Esophagus (tissue), 2 donors: ENCODE results near the gene HSPA5. TPM values are rescaled to one million over a fixed set of nuclear protein-coding genes. Genes with fewer than 3 reads are reported as not detected.
"Not testable (repeated sequence)": the region's sequence is repeated elsewhere in the genome, so short reads cannot be mapped to it uniquely, and the experiment has no call there.

Experiments used
- H3K27ac ChIP-seq, 2 donors: one replicate each; pipeline ENCODE4 v1.5.1; 2013; ENCODE audit warnings: low read depth in 2 of 2, mild to moderate bottlenecking in 2 of 2, inconsistent platforms in 1 of 2, low read length in 1 of 2, moderate library complexity in 1 of 2
- H3K27me3 ChIP-seq, 2 donors: one replicate each; pipeline ENCODE4 v1.6.1; 2013; ENCODE audit warnings: low read length in 2 of 2, control low read depth in 1 of 2, mild to moderate bottlenecking in 1 of 2; ENCODE audit not compliant: insufficient read depth in 2 of 2, control insufficient read depth in 1 of 2
- H3K36me3 ChIP-seq, 2 donors: one replicate each; pipeline ENCODE4 v1.6.1; 2013; ENCODE audit warnings: low read length in 1 of 2; ENCODE audit not compliant: control insufficient read depth in 2 of 2, insufficient read depth in 2 of 2
- H3K4me1 ChIP-seq, 2 donors: one replicate each; pipeline ENCODE4 v1.6.1; 2013; ENCODE audit warnings: low read length in 1 of 2; ENCODE audit not compliant: control insufficient read depth in 2 of 2, insufficient read depth in 2 of 2
- H3K4me3 ChIP-seq, 2 donors: one replicate each; pipeline ENCODE4 v1.5.1; 2013; ENCODE audit warnings: low read length in 2 of 2, mild to moderate bottlenecking in 2 of 2, low read depth in 1 of 2, moderate library complexity in 1 of 2
- H3K9me3 ChIP-seq, 2 donors: one replicate each; pipeline ENCODE4 v1.6.1; 2013; ENCODE audit warnings: mild to moderate bottlenecking in 2 of 2, low read depth in 1 of 2, low read length in 1 of 2, moderate library complexity in 1 of 2; ENCODE audit not compliant: control insufficient read depth in 2 of 2, insufficient read depth in 1 of 2
- WGBS, 2 donors: extraction: QIAGEN DNeasy Blood & Tissue Kit; methylation state at CpG; one replicate each; pipeline ENCODE4 v1.1.7; 2013; 5-methylcytosine and 5-hydroxymethylcytosine counted together
- polyA plus RNA-seq, 2 donors: library from polyadenylated mRNA; stranded (reverse); fragments of 200-250 nt; gene quantifications; one replicate each; pipeline ENCODE4 v1.2.3, GENCODE V29; 2013
- donor health status: healthy with polysubstance abuse.
- donor health status: Bipolar disorder and iron deficiency.

The HSPA5 gene
- polyA plus RNA-seq, 2 donors, result 63.8 to 138 TPM

DNA sequence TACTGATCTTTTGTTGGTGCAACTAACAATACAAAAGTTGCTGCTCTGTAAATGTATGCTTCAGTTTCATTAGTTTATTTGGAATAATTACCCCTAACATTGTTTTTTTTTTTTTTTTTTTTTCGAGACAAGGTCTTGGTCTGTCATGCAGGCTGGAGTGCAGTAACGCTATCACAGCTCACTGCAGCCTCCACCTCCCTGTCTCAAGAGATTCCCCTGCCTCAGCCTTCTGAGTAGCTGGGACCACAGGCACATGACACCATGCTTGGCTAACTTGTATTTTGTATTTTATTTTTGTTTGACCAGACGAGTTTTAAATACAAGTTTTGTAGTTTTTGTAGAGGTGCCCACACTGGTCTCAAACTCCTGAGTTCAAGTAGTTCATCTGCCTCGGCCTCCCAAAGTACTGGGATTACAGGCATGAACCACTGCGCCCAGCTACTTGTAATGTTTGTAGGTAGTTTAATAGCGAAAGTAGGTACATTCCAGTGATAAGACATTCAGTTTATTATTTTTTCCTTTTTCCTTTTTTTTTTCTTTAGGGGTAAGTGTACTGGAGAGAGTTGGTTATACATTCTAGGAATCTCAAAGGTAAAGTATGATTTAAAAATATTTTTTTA, 27.4 kb upstream of the HSPA5 start:
- no peaks in the 10 kb centered on the region for H3K9me3 ChIP-seq
- peaks cover 0 to 2% of the 10 kb centered on the region in 2 donors for H3K36me3 ChIP-seq
- 70 to 82% methylated on average over 6 of the region's 6 CpGs for WGBS, 2 donors
- no peak overlapping the region for H3K27ac ChIP-seq
- H3K4me1 ChIP-seq, result peaks cover 2 to 3% of the 10 kb centered on the region in 2 donors
- H3K4me3 ChIP-seq, result no peak overlapping the region
- H3K27me3 ChIP-seq, result no peaks in the 10 kb centered on the region

DNA sequence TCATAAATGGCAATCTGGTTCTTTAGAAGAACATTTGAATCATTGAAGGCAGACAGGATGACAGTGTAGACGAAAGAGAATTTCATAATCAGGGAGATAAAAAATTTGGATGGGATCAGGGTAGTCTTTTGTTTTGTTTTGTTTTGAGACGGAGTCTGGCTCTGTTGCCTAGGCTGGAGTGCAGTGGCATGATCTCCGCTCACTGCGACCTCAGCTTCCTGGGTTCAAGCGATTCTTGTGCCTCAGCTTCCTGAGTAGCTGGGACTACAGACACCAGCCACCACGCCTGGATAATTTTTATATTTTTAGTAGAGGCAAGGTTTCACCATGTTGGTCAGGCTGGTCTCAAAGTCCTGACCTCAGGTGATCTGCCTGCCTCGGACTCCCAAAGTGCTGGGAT, 22.9 kb upstream of the HSPA5 start:
- not testable (repeated sequence) for H3K4me3 ChIP-seq, H3K4me1 ChIP-seq, H3K36me3 ChIP-seq, H3K27ac ChIP-seq, H3K9me3 ChIP-seq, H3K27me3 ChIP-seq
- 75 to 82% methylated on average over 7 of the region's 7 CpGs for WGBS, 2 donors

DNA sequence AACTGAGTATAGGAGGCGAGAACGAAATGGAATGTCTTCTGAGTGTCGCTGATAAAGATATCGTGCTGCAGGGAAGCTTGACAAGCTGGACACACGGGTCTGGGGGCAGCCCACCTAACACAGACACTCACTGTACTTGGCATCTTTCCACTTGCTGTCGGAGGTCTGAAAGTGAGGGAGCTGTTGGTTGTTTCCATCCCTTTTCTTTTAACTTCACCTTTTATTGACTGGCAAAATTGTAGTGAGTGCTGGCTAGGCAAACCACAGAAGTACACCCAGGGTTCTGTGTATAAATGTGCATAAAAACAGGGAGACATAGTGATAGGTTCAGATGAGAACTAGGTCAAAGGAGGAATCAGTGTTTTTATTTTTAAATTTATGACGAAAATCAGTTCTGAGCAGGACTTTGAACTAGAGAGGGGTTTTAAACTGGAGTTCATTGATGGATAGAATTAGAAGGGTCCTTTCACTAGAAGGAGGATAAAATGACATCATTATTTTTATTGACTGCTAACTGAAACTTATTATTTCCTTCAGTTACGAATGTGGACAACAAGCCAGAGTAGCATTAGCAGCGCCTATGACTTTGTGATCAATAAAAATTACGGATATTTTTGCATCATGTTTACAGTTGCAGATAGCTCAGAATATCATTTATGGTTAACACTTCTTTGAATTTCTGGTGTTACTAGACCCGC, 21.3 kb upstream of the HSPA5 start:
- H3K4me1 ChIP-seq, result peaks cover 3% of the 10 kb centered on the region in 2 donors
- WGBS, 2 donors, result 18 to 20% methylated on average over 11 of the region's 11 CpGs
- peaks cover 0 to 3% of the 10 kb centered on the region in 2 donors for H3K36me3 ChIP-seq
- H3K27me3 ChIP-seq, result no peaks in the 10 kb centered on the region
- H3K27ac ChIP-seq, result peak overlapping the region in 1 of 2 donors; percentile 96
- no peaks in the 10 kb centered on the region for H3K9me3 ChIP-seq
- H3K4me3 ChIP-seq, result peak overlapping the region; percentile 78 to 95

DNA sequence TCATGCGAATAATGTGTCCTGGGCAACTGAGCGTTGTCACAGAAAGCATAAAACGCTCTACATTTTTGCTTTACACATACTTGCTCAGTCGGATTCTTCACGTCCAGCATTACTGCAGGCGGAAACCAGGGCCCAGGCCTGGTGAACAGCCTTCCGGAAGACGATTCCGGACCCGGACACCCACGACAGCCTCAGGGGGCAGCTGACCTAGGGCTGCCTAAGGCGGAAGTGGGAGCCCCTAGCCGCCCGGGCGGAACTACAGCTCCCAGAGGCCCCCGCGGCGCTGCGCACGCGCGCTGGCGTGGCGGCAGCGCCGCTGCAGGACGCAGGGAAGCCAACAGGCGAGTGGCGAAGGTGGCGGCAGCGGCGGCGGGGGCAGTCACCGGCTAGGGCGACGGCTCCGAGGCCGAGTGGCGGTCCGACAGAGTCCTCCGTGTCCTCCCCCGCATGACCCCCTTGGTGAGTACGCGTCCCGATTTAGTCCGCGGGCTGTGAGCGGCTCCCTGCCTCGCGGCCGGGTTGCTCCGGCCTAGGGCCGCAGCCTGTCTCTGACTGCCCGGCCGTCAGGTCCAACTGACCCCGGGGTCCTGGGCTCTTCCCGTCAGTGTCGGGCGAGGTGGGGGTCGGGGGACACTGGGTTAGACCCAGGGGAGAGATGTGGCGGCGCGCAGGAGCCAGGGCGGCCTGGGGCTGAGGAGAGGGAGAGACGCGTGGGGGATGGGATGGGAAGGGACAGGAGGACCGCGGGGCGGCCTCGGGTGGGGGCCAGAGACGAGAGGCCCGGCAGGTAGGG, 20.6 kb upstream of the HSPA5 start, which contains the start of gene GAPVD1:
GAPVD1 (plus strand) TSS at position 326 of the 793 bp plus-strand sequence. CDS start 37,096 bp downstream, outside the sequence.
- peaks cover 3% of the 10 kb centered on the region in 2 donors for H3K4me1 ChIP-seq
- H3K36me3 ChIP-seq, result peaks cover 0 to 3% of the 10 kb centered on the region in 2 donors
- no peaks in the 10 kb centered on the region for H3K9me3 ChIP-seq
- H3K4me3 ChIP-seq, result peak within 1 kb of the TSS; percentile 78 to 95
- H3K27me3 ChIP-seq, result no peaks in the 10 kb centered on the region
- 2% methylated on average over 68 to 72 of the region's 72 CpGs for WGBS, 2 donors
- H3K27ac ChIP-seq, result peak within 1 kb of the TSS; percentile 82 to 96

DNA sequence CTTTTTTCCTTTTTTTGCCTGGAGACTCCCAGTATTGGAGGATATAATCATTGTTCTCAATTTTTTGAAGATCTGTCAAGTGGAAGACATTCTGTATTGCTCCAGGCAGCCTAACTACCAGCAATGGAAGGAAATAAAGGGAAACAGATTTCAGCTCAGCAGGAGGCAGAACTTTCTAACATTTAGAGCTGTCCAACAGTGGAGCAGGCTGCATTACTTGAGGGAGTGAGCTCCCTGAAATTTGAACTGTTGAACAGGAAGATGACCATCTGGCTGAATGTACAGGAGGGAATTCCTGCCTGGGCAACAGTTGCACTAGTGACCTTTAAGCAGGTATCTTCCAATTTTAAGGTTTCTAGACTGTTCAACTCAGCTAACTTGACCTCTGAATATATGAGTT, 19.4 kb upstream of the HSPA5 start:
- Histone ChIP-seq H3K36me3 (peaks cover 0 to 3% of the 10 kb centered on the region in 2 donors), H3K27ac (no peak overlapping the region), H3K4me3 (no peak overlapping the region), H3K9me3 (no peaks in the 10 kb centered on the region), H3K27me3 (no peaks in the 10 kb centered on the region), H3K4me1 (peaks cover 3% of the 10 kb centered on the region in 2 donors)

DNA sequence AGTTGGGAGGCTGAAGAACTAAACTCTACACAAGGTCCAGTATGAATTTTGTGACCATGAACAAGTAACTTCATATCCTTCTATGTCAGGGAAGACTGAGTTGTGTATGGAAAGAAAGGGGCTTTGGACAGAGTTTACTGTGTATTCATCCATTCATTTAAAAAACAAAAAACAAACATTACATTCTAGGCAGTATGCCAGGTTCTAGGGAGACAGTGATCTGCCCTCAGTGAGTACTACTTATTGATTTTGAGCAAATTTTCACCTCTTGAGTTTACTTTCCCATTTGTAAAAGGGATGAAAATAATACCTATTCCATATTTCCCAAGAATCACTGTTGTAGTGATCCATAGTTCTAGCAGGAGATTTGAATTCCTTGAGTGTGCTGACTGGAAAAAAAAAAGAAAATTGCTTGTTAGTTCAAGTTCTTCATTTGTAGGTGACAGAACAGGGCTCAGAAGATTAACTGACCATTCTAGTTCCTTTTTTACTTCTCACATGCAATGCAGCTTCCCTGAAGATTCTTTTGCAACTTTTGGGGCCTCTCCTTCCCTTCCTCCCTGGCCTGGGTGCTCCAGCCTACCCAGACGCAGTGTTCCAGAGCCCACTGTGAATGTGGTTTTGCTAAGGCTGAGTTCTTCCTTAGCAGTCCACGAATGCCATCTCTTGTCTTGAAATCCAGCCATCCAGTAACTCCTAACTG, 17.8 kb upstream of the HSPA5 start:
- H3K4me1 ChIP-seq, result peaks cover 3% of the 10 kb centered on the region in 2 donors
- H3K4me3 ChIP-seq, result no peak overlapping the region
- no peak overlapping the region for H3K27ac ChIP-seq
- H3K27me3 ChIP-seq, result no peaks in the 10 kb centered on the region
- peaks cover 0 to 3% of the 10 kb centered on the region in 2 donors for H3K36me3 ChIP-seq
- H3K9me3 ChIP-seq, result no peaks in the 10 kb centered on the region
- 65 to 68% methylated on average over 2 of the region's 2 CpGs for WGBS, 2 donors

DNA sequence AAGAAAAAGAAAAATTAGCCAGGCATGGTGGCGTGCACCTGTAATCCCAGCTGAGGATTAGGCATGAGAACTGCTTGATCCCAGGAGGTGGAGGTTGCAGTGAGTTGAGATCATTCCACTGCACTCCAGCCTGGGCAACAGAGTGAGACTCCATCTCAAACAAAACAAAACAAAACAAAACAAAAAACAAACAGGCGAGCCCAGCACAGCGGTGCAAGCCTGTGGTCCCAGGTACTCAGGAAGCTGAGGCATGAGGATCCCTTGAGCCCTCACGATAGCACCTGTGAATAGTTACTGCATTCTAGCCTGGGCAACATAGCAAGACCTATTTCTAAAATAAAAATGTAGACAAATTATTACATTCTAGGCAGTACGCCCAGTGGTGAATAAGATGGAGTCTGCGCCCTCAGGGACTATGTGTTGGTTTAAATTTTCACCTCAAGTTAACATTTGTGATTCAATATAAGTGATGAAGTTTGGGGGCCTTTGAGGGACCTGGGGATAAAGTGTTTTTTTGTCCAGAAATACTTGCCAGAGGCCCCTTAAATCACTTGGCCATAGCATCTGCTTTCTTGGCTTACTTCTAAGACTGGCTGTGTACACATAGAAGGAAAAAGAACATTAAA, 17.1 kb upstream of the HSPA5 start:
- no peaks in the 10 kb centered on the region for H3K36me3 ChIP-seq
- H3K27ac ChIP-seq, result no peak overlapping the region
- no peak overlapping the region for H3K4me3 ChIP-seq
- H3K27me3 ChIP-seq, result no peaks in the 10 kb centered on the region
- 88 to 91% methylated on average over 6 of the region's 6 CpGs for WGBS, 2 donors
- no peaks in the 10 kb centered on the region for H3K9me3 ChIP-seq
- no peaks in the 10 kb centered on the region for H3K4me1 ChIP-seq

DNA sequence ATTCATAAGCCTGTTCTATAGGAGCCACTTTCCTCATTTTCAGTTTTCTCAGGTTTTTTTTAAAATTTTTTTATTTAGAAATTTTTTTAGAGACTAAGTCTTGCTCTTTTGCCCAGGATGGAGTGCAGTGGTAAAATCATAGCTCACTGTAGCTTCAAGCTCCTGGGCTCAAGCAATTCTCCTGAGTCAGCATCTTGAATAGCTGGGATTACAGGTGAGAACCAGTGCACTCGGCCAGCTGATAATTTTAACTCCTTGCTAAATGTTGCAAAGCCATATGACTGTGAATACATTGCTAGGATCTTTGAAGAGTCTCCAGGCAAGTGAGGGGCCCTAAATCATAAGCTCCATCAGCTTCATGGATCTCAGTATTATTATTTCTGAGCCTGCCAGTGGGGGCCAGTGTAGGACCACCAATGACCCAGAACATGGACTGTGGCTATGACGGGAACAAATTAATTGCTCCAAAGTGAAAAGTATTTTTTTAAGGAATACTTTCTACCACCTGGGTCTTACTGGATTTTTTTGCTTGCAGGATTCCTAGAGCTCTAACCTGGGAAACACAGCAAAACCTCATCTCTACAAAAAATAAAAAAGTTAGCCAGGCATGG, 14.7 kb upstream of the HSPA5 start:
- Histone ChIP-seq H3K27me3 (no peaks in the 10 kb centered on the region), H3K27ac (no peak overlapping the region), H3K9me3 (no peaks in the 10 kb centered on the region), H3K4me3 (no peak overlapping the region), H3K36me3 (no peaks in the 10 kb centered on the region), H3K4me1 (no peaks in the 10 kb centered on the region)
- 26 to 38% methylated on average over 2 of the region's 2 CpGs for WGBS, 2 donors

DNA sequence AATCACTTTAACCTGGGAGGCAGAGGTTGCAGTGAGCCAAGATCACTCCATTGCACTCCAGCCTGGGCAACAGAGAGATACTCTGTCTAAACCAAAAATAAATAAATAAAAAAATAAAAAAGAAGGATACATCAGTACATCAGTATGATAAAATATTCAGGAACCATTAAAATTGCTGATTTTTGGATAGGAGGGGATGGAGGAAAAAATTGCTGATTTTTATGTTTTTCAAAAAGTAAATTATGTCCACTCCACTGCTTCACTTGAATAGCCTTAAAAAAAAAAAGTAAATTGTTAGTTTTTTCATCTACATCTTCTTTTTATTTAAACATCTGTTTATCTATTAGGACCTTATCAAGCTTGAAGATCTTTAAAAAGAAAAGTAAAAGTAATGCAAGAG, 13.1 kb upstream of the HSPA5 start:
- H3K9me3 ChIP-seq, result no peaks in the 10 kb centered on the region
- no peak overlapping the region for H3K4me3 ChIP-seq
- H3K27me3 ChIP-seq, result no peaks in the 10 kb centered on the region
- no peaks in the 10 kb centered on the region for H3K36me3 ChIP-seq
- no peaks in the 10 kb centered on the region for H3K4me1 ChIP-seq
- no peak overlapping the region for H3K27ac ChIP-seq
